GM10266 (cell line): ENCODE results near the gene NEO1.

ENCODE experiments used
- DNase-seq: peaks from one replicate; pipeline ENCODE4 v3.0.0; 2012; ENCODE audit errors: extremely low spot score
- CTCF ChIP-seq: IDR thresholded peaks from 2 replicates; pipeline ENCODE4 v1.5.1; 2012; ENCODE audit warnings: mild to moderate bottlenecking, low read depth; ENCODE audit not compliant: control insufficient read depth, insufficient read depth; ENCODE audit errors: missing control alignments

Gene NEO1

GRCh38 chr15:73074241-73074640, 22.0 kb downstream of the NEO1 start:
- TF ChIP-seq CTCF: no peak
- no peak for DNase-seq

DNA sequence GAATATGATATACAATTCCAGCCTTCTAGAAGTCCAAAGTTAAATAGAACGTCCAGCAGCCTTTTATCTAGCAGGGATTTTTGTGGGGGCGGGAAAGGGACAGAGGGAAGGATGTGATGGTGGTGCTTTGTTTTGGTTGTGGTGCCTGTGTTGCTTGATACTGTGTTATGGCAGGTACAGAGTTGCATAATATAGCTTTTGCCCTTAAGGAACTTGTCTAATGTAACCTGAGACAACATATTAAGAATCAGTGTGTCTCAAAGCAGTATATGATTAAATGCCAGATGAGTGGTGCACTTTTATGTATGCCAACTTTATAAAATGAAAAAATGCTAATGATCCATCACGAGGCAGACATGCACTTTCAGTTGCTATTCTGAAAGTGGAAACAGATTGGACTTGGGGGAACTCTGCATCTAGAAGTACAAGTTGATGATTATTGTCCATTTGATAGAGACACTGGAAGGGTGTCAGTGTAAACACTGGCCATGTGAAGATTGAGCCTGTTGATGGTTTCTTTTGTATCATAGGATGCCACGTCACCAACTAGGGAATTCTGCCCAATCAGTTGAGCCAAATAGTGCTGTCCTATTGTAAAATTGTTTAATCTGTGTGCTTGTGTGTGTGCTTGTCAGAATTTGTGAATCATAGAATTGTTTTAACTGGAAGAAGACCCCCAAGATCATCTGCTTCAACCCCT, 23.0 kb downstream of the NEO1 start:
- DNase-seq: no peak
- no peak for TF ChIP-seq CTCF

- DNase-seq: no peak
- no peak for TF ChIP-seq CTCF
Observed at GRCh38 chr15:73078291-73078690, 26.0 kb downstream of the NEO1 start.

DNA sequence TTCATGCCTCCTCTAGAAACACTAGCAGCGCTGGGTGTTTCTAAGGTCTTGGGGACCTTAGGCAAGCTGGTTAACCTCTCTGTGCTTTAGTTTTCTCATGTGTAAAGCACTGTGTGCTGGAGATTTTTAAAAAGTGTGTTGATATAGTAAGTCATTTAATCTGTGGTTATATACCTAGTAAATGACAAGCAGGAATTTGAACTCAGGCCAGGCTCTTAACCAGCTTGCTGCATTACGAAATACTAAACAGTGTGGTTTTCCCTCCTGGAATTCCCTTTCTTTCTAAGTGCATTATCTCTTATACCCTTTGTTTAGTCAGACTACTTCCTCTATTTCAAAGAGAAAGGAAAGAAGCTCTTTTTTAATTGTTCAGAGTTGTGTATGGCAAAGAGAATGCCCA, 26.5 kb downstream of the NEO1 start:
- TF ChIP-seq CTCF: no peak
- no peak for DNase-seq

GRCh38 chr15:73079565-73079964, 27.3 kb downstream of the NEO1 start:
- DNase-seq: no peak
- no peak for TF ChIP-seq CTCF

- peak; percentile 32 for TF ChIP-seq CTCF
Observed at GRCh38 chr15:73081321-73081958, 29.2 kb downstream of the NEO1 start.

DNA sequence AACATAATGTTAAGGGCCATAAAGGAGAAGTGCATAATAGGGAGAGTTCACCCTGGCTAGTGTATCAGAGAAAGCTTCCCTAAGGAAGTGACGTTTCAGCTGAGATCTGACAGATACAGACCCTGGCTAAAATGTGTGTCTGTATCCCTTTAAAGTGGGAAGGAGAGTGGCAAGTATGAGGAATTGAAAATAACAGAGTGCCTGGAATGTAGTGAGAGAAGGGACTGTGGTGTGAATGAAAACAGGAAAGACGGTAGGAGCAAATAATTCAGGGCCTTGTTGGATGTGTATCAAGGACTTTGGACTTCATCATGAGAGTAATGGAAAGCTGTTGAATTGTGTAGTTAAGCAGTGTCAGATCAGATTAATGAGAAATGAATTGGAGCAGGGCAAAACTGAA, 30.5 kb downstream of the NEO1 start:
- DNase-seq: no peak
- no peak for TF ChIP-seq CTCF

More at GRCh38 chr15:73081321-73081958, 29.2 kb downstream of the NEO1 start:
- DNase-seq: no peak
